T-cell (primary cell): ENCODE results near the gene DHX15. TPM values are rescaled to one million over a fixed set of nuclear protein-coding genes. Genes with fewer than 3 reads are reported as not detected.

Experiments used
- total RNA-seq, 35 experiments: library from RNA in 6 of 35; stranded (reverse) in 6 of 35; fragments of 120-200 nt in 1 of 35; gene quantifications; one replicate each; pipeline versions ENCODE4 v1.2.1 to v1.2.4 and lab custom pipeline; 2013 to 2026

Gene DHX15
- total RNA-seq, 5 donors from 2014 or later (not counting 1 experiment from before 2014, with no cell fraction given): 116 to 174 (median 121) TPM

Other genes starting within 250 kb of the DHX15 start
- gene SOD3, start 211.0 kb upstream of the DHX15 start, total RNA-seq: under 1 TPM in 3 of 5 donors, not detected in 2; 0.23 to 0.35 (median 0.28) TPM